PC-3 (cell line): ENCODE results near the gene F5. TPM values are rescaled to one million over a fixed set of nuclear protein-coding genes. Genes with fewer than 3 reads are reported as not detected.
A peak's percentile ranks its signal among the peaks of the same experiment; 100 is the strongest.

Experiments
- ATAC-seq: fragments of 200-7000 bp; cut with Tn5 transposase; 2 replicates; pipeline ENCODE4 v1.9.1; 2020; ENCODE audit warnings: mild to moderate bottlenecking, moderate library complexity
- BruUV-seq: library from RNA; stranded (reverse); fragments of 400-500 nt; replicated peaks from 2 replicates; lab custom pipeline; 2021; lab: Mats Ljungman, UMichigan
- CTCF ChIA-PET: fragments of 300-600 bp; sonication (Branson Sonifier 250); formaldehyde crosslinking; loops from one replicate; lab custom pipeline; 2022; ENCODE audit warnings: antibody characterized with exemption; lab: Charles Lee
- POLR2A ChIA-PET: fragments of 300-600 bp; sonication (Branson Sonifier 250); formaldehyde crosslinking; loops from one replicate; lab custom pipeline; 2022; ENCODE audit warnings: antibody characterized with exemption; ENCODE audit not compliant: unreplicated experiment; lab: Charles Lee
- DNase-seq: peaks from one replicate; pipeline ENCODE4 v3.0.0-alpha.2; 2015
- H2AFZ ChIP-seq: fragments of 300-600 bp; sonication (generic); 2 replicates; pipeline ENCODE4 v1.6.0; 2016; ENCODE audit warnings: antibody characterized with exemption, low read length
- H3F3A ChIP-seq: fragments of 300-600 bp; sonication (generic); one replicate; pipeline ENCODE4 v1.6.0; 2017; ENCODE audit warnings: antibody characterized with exemption, low read length, control low read depth, mild to moderate bottlenecking; ENCODE audit not compliant: unreplicated experiment
- H3K27ac ChIP-seq: fragments of 300-600 bp; sonication (generic); 2 replicates; pipeline ENCODE4 v1.5.1; 2016; ENCODE audit warnings: mild to moderate bottlenecking, low read length
- H3K27me3 ChIP-seq: fragments of 300-600 bp; sonication (generic); 2 replicates; pipeline ENCODE4 v1.6.1; 2016; ENCODE audit warnings: low read length, mixed read lengths
- H3K36me3 ChIP-seq: fragments of 300-600 bp; sonication (generic); 2 replicates; pipeline ENCODE4 v1.6.1; 2016; ENCODE audit warnings: low read depth, mixed run types, low read length, mixed read lengths
- H3K4me1 ChIP-seq: fragments of 300-600 bp; sonication (generic); 2 replicates; pipeline ENCODE4 v1.5.1; 2016; ENCODE audit warnings: low read length; ENCODE audit not compliant: insufficient read depth
- H3K4me2 ChIP-seq: fragments of 300-600 bp; sonication (generic); 2 replicates; pipeline ENCODE4 v1.6.0; 2016; ENCODE audit warnings: low read length
- H3K4me3 ChIP-seq: fragments of 300-600 bp; sonication (generic); 2 replicates; pipeline ENCODE4 v1.5.1; 2016; ENCODE audit warnings: mild to moderate bottlenecking, low read length, mixed read lengths
- H3K79me2 ChIP-seq: fragments of 300-600 bp; sonication (generic); 2 replicates; pipeline ENCODE4 v1.6.1; 2017; ENCODE audit warnings: low read length, mixed read lengths
- H3K9ac ChIP-seq: fragments of 300-600 bp; sonication (generic); 2 replicates; pipeline ENCODE4 v1.6.0; 2016; ENCODE audit warnings: mild to moderate bottlenecking, low read length
- H3K9me2 ChIP-seq: fragments of 300-600 bp; sonication (generic); replicated peaks from 2 replicates; pipeline ENCODE4 v1.6.1; 2016; ENCODE audit warnings: mixed run types, low read length, mixed read lengths
- H3K9me3 ChIP-seq: fragments of 300-600 bp; sonication (generic); 2 replicates; pipeline ENCODE4 v1.6.1; 2016; ENCODE audit warnings: low read length, mixed read lengths
- H4K20me1 ChIP-seq: fragments of 300-600 bp; sonication (generic); 2 replicates; pipeline ENCODE4 v1.6.1; 2016; ENCODE audit warnings: low read length, mixed read lengths
- CTCF ChIP-seq: fragments of 300-600 bp; sonication (generic); conservative IDR thresholded peaks from 2 replicates; pipeline ENCODE4 v1.5.1; 2017; ENCODE audit warnings: antibody characterized with exemption, low read depth, mild to moderate bottlenecking, low read length
- EZH2 ChIP-seq: fragments of 300-600 bp; sonication (generic); IDR thresholded peaks from one replicate; pipeline ENCODE4 v1.6.1; 2017; ENCODE audit warnings: antibody characterized with exemption, mild to moderate bottlenecking, low read length; ENCODE audit not compliant: unreplicated experiment
- EZH2phosphoT487 ChIP-seq: fragments of 300-600 bp; sonication (generic); IDR thresholded peaks from 2 replicates; pipeline ENCODE4 v1.6.1; 2018; ENCODE audit warnings: mild to moderate bottlenecking, antibody characterized with exemption, low read length, borderline replicate concordance
- intact Hi-C: fragments of 100-400 bp; cut with micrococcal nuclease; formaldehyde crosslinking; loops from 2 replicates; pipeline ENCODE4 v1.9.0; 2023
- total RNA-seq: library from RNA; depleted of rRNA; stranded (reverse); fragments of >200 nt; gene quantifications from 2 replicates; pipeline ENCODE4 v1.2.3, GENCODE V29; 2014

F5 gene
- total RNA-seq, 1 experiment from 2014 or later, result not detected

- ChIA-PET POLR2A (no interaction called here), CTCF (interaction anchor here (0.6 to 1.5 kb wide), 2 partner anchors 13 to 74 kb away, joined by 4 to 5 read pairs; partner anchors contain the start of gene SLC19A2)
- intact Hi-C loops, result loop anchor here (1.0 kb wide), 1 partner anchor 13 kb away; no protein-coding TSS in a partner anchor
- H3K4me3 ChIP-seq, result no peak overlapping the region
- H3K79me2 ChIP-seq, result peaks cover 10% of the 10 kb centered on the region; the same call in 1 of the 2 replicates
- no peak; the same call in 1 of the 2 replicates for ATAC-seq
- peak overlapping the region; percentile 17; the same call in 1 of the 2 replicates for H3K4me2 ChIP-seq
- no peaks in the 10 kb centered on the region for H3K9me2 ChIP-seq
- no peak overlapping the region for H3K9ac ChIP-seq
- no peak overlapping the region for H2AFZ ChIP-seq
- no peaks in the 10 kb centered on the region for H3K27me3 ChIP-seq
- H3F3A ChIP-seq, result no peaks in the 10 kb centered on the region
- peak overlapping the region; percentile 36; the same call in 1 of the 2 replicates for H3K27ac ChIP-seq
- H3K36me3 ChIP-seq, result no peaks in the 10 kb centered on the region; the same call in 1 of the 2 replicates
- peaks cover 20% of the 10 kb centered on the region for H3K4me1 ChIP-seq
- TF ChIP-seq EZH2phosphoT487 (no peak), CTCF (no peak), EZH2 (no peak)
- no TSS peak for BruUV-seq
- no peaks in the 10 kb centered on the region for H3K9me3 ChIP-seq
- DNase-seq, result peak; percentile 33
- H4K20me1 ChIP-seq, result no peaks in the 10 kb centered on the region
These were observed 112.9 kb downstream of the F5 start for GRCh38 chr1:169473347-169473746.

DNA sequence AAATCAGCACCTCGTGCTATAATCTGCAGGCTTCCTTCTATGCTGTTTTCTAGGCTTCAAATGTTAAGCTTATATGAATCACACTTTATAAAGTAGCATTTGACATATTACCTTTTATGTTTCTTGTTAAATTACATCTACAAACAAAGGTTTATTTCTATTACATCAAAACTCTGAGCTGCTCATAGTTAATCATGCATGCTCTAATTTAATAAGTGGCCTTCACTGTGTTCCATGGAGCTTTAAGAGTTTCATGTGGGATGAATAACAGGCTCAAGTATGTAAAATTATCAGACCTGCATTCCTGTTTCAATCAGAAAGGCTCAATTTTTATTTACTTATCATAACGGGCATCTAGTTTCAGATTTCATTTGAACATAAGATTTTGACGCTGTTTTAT is 113.5 kb downstream of the F5 start:
- H2AFZ ChIP-seq, result no peak overlapping the region
- H3K4me2 ChIP-seq, result peak overlapping the region; percentile 17; the same call in 1 of the 2 replicates
- H3K9me3 ChIP-seq, result no peaks in the 10 kb centered on the region
- POLR2A ChIA-PET, result interaction anchor here (0.6 to 0.7 kb wide), 2 partner anchors 45 to 63 kb away, joined by 3 to 6 read pairs; no protein-coding TSS in a partner anchor
- no peaks in the 10 kb centered on the region for H3K27me3 ChIP-seq
- no peaks in the 10 kb centered on the region for H4K20me1 ChIP-seq
- no peak overlapping the region for H3K9ac ChIP-seq
- intact Hi-C loops, result loop anchor here (1.0 kb wide), 1 partner anchor 14 kb away; no protein-coding TSS in a partner anchor
- no peak overlapping the region for H3K4me3 ChIP-seq
- TF ChIP-seq EZH2phosphoT487 (no peak), CTCF (no peak), EZH2 (no peak)
- CTCF ChIA-PET, result interaction anchor here (0.6 to 1.5 kb wide), 3 partner anchors 13 to 74 kb away, joined by 3 to 5 read pairs (median 4); partner anchors contain the start of gene SLC19A2
- ATAC-seq, result peak; percentile 67
- no TSS peak for BruUV-seq
- no peaks in the 10 kb centered on the region; the same call in 1 of the 2 replicates for H3K36me3 ChIP-seq
- H3K27ac ChIP-seq, result peak overlapping the region; percentile 36
- H3K4me1 ChIP-seq, result peaks cover 20% of the 10 kb centered on the region
- H3F3A ChIP-seq, result no peaks in the 10 kb centered on the region
- H3K79me2 ChIP-seq, result peaks cover 5% of the 10 kb centered on the region; the same call in 1 of the 2 replicates
- peak; percentile 72 for DNase-seq
- H3K9me2 ChIP-seq, result no peaks in the 10 kb centered on the region
